Uterus (tissue), 4 donors: Measurements from ENCODE around the gene PPM1D. TPM values are rescaled to one million over a fixed set of nuclear protein-coding genes. Genes with fewer than 3 reads are reported as not detected.
"Not testable (repeated sequence)": the region's sequence is repeated elsewhere in the genome, so short reads cannot be mapped to it uniquely, and the experiment has no call there.

ENCODE experiments used
- DNase-seq, 2 donors: peaks; one replicate each; pipeline ENCODE4 v3.0.0-alpha.2; 2019 to 2020
- H3K27ac ChIP-seq, 2 donors: fragments of 200-600 bp; sonication (generic); 1 replicate in 1 of 2; 2 replicates in 1 of 2; pipeline ENCODE4 v1.5.1; 2016 to 2018
- H3K27me3 ChIP-seq, 2 donors: fragments of 200-600 bp; sonication (generic); one replicate each; pipeline ENCODE4 v1.5.1; 2018 to 2019; ENCODE audit warnings: control low read depth in 1 of 2
- H3K36me3 ChIP-seq, 2 donors: fragments of 200-600 bp; sonication (generic); one replicate each; pipeline ENCODE4 v1.5.1; 2019; ENCODE audit warnings: control low read depth in 1 of 2
- H3K4me1 ChIP-seq, 2 donors: fragments of 200-600 bp; sonication (generic); one replicate each; pipeline ENCODE4 v1.5.1; 2018 to 2019; ENCODE audit warnings: control low read depth in 1 of 2
- H3K4me3 ChIP-seq, 2 donors: fragments of 200-600 bp; sonication (generic); 1 replicate in 1 of 2; 2 replicates in 1 of 2; pipeline ENCODE4 v1.5.1; 2018 to 2019; ENCODE audit warnings: mild to moderate bottlenecking in 1 of 2
- H3K9me3 ChIP-seq, 2 donors: fragments of 200-600 bp; sonication (generic); one replicate each; pipeline ENCODE4 v1.5.1; 2019; ENCODE audit warnings: control low read depth in 1 of 2
- POLR2A ChIP-seq, 2 donors: fragments of 450-650 bp; IDR thresholded peaks; one replicate each; pipeline ENCODE4 v1.6.1; 2016; ENCODE audit warnings: antibody characterized with exemption in 2 of 2, mild to moderate bottlenecking in 1 of 2, moderate library complexity in 1 of 2
- intact Hi-C: fragments of 100-400 bp; cut with DNase I; formaldehyde crosslinking; loops from one replicate; pipeline ENCODE4 v1.15.1; 2023; ENCODE audit warnings: low total_unique reads
- total RNA-seq, 4 donors: library from RNA; depleted of rRNA in 3 of 4; stranded (reverse); fragments of >200 nt in 3 of 4; gene quantifications; one replicate each; pipeline versions ENCODE4 v1.1.0 to v1.2.4, GENCODE V29; 2014 to 2023
- TF ChIP-seq, protein P1 (sequence below), 4 experiments: fragments of 200-600 bp in 2 of 4; fragments of 450-650 bp in 2 of 4; sonication (generic) in 2 of 4; IDR thresholded peaks; one replicate each; pipeline ENCODE4 v1.5.1; 2016 to 2019; ENCODE audit warnings: antibody characterized with exemption in 4 of 4, mild to moderate bottlenecking in 2 of 4, moderate library complexity in 1 of 4
- donor health status: DM: yes; HTN: yes; CAD: no.

PPM1D gene
- total RNA-seq, 4 donors from 2014 or later, result 17.2 to 26.1 (median 20.2) TPM

DNA sequence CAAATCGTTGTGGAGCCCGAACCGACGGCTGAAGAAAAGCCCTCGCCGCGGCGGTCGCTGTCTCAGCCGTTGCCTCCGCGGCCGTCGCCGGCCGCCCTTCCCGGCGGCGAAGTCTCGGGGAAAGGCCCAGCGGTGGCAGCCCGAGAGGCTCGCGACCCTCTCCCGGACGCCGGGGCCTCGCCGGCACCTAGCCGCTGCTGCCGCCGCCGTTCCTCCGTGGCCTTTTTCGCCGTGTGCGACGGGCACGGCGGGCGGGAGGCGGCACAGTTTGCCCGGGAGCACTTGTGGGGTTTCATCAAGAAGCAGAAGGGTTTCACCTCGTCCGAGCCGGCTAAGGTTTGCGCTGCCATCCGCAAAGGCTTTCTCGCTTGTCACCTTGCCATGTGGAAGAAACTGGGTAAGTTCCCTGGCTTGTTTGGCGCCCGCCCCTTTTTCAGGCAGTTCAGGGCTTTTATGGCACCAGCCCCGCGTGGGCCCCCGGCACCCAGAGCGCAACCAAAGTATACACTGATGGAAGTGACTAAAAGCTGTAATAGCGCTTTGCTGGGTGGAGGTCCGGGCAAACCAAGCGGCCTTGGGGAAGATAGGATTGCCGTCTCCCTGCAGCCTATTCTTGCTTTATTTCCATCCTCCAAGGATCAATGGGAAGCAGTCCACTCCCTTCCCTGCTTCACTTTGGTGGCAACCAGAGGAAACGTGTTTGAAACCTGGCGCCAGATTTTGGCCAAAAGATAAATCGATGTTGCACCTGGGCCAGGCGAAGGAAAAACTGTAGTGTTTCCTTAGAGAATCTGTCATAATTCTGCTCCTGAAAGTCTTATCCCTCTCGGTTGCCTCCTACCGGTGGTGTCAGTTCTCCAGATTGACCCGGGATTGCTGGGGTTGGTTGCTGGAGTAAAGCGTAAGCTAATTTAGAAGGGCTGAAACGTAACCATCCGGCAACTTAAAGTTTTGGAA lies 775 bp downstream of the PPM1D start:
- DNase-seq, result peak; percentile 67 to 76
- TF ChIP-seq, protein P1, sequence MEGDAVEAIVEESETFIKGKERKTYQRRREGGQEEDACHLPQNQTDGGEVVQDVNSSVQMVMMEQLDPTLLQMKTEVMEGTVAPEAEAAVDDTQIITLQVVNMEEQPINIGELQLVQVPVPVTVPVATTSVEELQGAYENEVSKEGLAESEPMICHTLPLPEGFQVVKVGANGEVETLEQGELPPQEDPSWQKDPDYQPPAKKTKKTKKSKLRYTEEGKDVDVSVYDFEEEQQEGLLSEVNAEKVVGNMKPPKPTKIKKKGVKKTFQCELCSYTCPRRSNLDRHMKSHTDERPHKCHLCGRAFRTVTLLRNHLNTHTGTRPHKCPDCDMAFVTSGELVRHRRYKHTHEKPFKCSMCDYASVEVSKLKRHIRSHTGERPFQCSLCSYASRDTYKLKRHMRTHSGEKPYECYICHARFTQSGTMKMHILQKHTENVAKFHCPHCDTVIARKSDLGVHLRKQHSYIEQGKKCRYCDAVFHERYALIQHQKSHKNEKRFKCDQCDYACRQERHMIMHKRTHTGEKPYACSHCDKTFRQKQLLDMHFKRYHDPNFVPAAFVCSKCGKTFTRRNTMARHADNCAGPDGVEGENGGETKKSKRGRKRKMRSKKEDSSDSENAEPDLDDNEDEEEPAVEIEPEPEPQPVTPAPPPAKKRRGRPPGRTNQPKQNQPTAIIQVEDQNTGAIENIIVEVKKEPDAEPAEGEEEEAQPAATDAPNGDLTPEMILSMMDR (IDR thresholded peaks at IDR 0.05), result peak; percentile 65 to 77 (median 69)
- peak in 1 of 2 donors; percentile 25 for TF ChIP-seq POLR2A (IDR thresholded peaks at IDR 0.05)
- intact Hi-C loops, result no loop called here
- no peaks in the 10 kb centered on the region for H3K27me3 ChIP-seq
- H3K4me3 ChIP-seq, result peak overlapping the region; percentile 87 to 98
- peak overlapping the region; percentile 97 to 100 for H3K27ac ChIP-seq
- no peaks in the 10 kb centered on the region for H3K9me3 ChIP-seq
- H3K4me1 ChIP-seq, result no peaks in the 10 kb centered on the region
- no peaks in the 10 kb centered on the region for H3K36me3 ChIP-seq

DNA sequence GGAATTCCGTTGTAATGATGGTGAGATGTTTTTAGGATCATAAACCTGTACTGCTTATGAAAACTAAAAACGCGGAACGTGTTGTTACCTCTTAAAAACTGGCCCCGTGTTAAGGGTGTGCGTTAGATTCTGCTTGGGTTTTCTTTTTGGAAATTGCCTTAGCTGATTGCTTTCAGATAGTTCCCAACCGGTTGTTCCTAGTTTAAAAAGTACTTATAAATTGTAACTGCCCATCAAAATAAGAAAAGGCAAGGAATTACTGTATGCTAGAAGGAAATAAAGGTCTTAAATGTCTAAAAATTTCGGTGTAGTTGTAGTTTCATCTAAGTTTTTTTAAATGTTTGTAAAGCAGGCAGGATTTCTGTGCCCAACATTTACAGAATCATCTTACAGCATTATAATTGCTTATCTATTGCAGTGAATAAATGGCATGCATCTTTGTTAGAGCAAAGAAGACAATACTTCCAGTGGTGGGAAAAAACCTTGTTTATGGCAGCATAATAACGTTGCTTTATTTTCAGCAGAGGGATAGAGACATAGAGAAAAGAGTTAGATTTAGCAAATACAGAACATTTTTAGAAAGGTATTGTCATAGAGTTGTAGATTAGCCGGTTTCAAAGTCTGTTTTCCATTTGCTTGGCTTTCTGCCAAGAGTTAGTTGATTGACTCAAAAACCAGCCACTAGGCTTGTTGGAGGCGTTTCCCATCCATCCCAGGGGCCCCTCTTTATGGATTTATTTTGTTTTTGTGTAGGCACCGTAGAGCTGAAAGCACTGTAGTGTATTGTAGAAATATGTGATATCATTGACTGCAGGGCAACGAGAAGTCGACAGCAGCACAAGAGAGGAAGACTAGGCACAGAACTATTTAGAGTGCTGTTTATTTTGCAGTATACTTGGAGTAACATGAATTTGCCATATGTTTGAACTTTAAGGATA lies 1.7 kb downstream of the PPM1D start:
- peak overlapping the region; percentile 97 to 100 for H3K27ac ChIP-seq
- peak overlapping the region; percentile 87 to 98 for H3K4me3 ChIP-seq
- H3K36me3 ChIP-seq, result no peaks in the 10 kb centered on the region
- H3K4me1 ChIP-seq, result no peaks in the 10 kb centered on the region
- no peaks in the 10 kb centered on the region for H3K27me3 ChIP-seq
- no peaks in the 10 kb centered on the region for H3K9me3 ChIP-seq
- intact Hi-C loops, result no loop called here
- TF ChIP-seq, protein P1 (IDR thresholded peaks at IDR 0.05), result no peak
- TF ChIP-seq POLR2A (IDR thresholded peaks at IDR 0.05), result peak in 1 of 2 donors; percentile 37
- peak; percentile 45 to 62 for DNase-seq

DNA sequence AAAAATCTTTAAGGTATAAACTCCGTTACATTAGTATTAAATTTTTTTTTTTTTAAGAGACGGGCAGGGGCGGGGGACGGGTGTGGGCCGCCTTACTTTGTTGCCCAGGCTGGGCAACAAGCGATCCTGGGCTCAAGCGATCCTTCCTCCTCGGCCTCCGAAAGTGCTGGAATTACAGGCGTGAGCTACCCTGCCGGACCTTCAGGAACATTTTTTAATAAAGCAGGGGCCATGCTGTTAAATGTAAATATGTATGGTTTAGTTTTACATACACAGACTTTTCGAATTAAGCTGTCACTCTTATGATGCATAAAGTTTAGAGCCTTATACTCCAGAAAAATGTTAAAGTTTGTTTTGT lies 2.4 kb downstream of the PPM1D start:
- no peak for TF ChIP-seq POLR2A (IDR thresholded peaks at IDR 0.05)
- TF ChIP-seq, protein P1 (IDR thresholded peaks at IDR 0.05), result no peak
- Histone ChIP-seq H3K27me3 (no peaks in the 10 kb centered on the region), H3K4me3 (peak overlapping the region; percentile 87 to 98), H3K36me3 (no peaks in the 10 kb centered on the region), H3K4me1 (no peaks in the 10 kb centered on the region), H3K27ac (peak overlapping the region; percentile 97 to 100), H3K9me3 (no peaks in the 10 kb centered on the region)
- DNase-seq, result no peak
- intact Hi-C loops, result no loop called here

DNA sequence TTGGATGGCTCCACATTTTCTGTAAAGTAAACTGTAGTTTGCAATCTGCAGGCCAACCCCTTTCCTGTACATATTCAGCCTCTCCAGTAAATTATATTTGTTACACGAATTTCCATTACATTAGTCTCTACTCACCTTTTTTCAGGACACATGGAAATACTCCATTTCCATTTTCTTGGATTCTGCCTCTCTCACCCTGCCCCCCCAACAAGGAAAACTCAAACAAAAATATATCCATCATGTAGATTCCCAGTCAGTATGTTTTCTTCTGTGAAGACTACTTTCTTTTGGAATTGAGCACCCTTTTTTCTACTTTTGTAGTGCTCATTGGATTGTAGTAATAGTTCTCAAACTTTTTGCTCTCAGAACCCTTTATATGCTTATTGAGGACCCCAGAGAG lies 2.9 kb downstream of the PPM1D start:
- Histone ChIP-seq H3K36me3 (no peaks in the 10 kb centered on the region), H3K27me3 (no peaks in the 10 kb centered on the region), H3K4me3 (peak overlapping the region; percentile 87 to 98), H3K9me3 (no peaks in the 10 kb centered on the region), H3K27ac (peak overlapping the region; percentile 97 to 100), H3K4me1 (no peaks in the 10 kb centered on the region)
- TF ChIP-seq, protein P1 (IDR thresholded peaks at IDR 0.05), result no peak
- no peak for TF ChIP-seq POLR2A (IDR thresholded peaks at IDR 0.05)
- intact Hi-C loops, result no loop called here
- DNase-seq, result no peak

DNA sequence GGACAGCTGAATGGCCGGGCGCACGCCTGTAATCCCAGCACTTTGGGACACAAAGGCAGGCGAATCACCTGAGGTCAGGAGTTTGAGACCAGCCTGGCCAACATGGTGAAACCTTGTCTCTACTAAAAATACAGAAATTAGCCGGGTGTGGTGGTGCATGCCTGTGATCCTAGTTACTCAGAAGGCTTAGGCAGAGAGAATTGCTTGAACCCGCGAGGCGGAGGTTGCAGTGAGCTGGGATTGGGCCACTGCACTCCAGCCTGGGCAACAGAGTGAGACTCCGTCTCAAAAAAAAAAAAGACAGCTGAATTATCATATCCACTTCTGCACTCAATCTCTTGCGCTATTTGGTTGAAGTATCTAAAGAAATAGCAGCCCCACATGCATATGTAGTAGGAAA lies 3.5 kb downstream of the PPM1D start:
- H3K4me1 ChIP-seq, DNase-seq, H3K36me3 ChIP-seq, H3K9me3 ChIP-seq, intact Hi-C loops, H3K27me3 ChIP-seq: not testable (repeated sequence)
- peak overlapping the region in 1 of 2 donors; percentile 97 for H3K27ac ChIP-seq
- peak overlapping the region in 1 of 2 donors; percentile 98 for H3K4me3 ChIP-seq
